GM23338 (cell line): ENCODE measurements around the gene FAM53A.

Experiments used
- CREB1 ChIP-seq: fragments of 250-450 bp; sonication (Bioruptor Pico); IDR thresholded peaks from 2 replicates; pipeline ENCODE4 v1.5.0; 2020; ENCODE audit warnings: low read depth, mild to moderate bottlenecking, moderate library complexity
- CTCF ChIP-seq, 2 experiments: fragments of 200-600 bp in 1 of 2; sonication (generic) in 1 of 2; conservative IDR thresholded peaks; 2 replicates each; pipeline versions ENCODE4 v1.5.1 to v1.6.1; 2016 to 2017; ENCODE audit warnings: antibody characterized with exemption in 2 of 2, low read depth in 2 of 2, mild to moderate bottlenecking in 2 of 2, moderate library complexity in 1 of 2
- STAT1 ChIP-seq: IDR thresholded peaks from one replicate; pipeline ENCODE4 v1.6.1; 2016; ENCODE audit warnings: antibody characterized with exemption; ENCODE audit not compliant: unreplicated experiment

- TF ChIP-seq CREB1 (CRISPR knock-in tag), result no peak
- TF ChIP-seq CTCF (conservative IDR thresholded peaks at IDR 0.05; ENCODE audit: low read depth in 2 of 2), result no peak
- TF ChIP-seq STAT1, result no peak
These were observed 50.1 kb downstream of the FAM53A start for GRCh38 chr4:1633993-1634392.
